Ovary (tissue), 9 donors: ENCODE data around the gene MCUR1. TPM values are rescaled to one million over a fixed set of nuclear protein-coding genes. Genes with fewer than 3 reads are reported as not detected.
"Not testable (repeated sequence)": the region's sequence is repeated elsewhere in the genome, so short reads cannot be mapped to it uniquely, and the experiment has no call there.

Experiments
- DNase-seq, 5 donors: peaks; one replicate each; pipeline ENCODE4 v3.0.0-alpha.2; 2019 to 2020
- H3K27ac ChIP-seq, 2 donors: fragments of 200-600 bp; one replicate each; pipeline versions ENCODE4 v1.5.1 to v1.8.0; 2019 to 2022
- H3K27me3 ChIP-seq: fragments of 200-600 bp; one replicate; pipeline ENCODE4 v1.8.0; 2022
- H3K36me3 ChIP-seq: fragments of 200-600 bp; sonication (generic); one replicate; pipeline ENCODE4 v1.5.1; 2019
- H3K4me1 ChIP-seq: one replicate; pipeline ENCODE4 v1.8.1; 2013; ENCODE audit warnings: mild to moderate bottlenecking, moderate library complexity; ENCODE audit not compliant: insufficient read depth
- H3K4me3 ChIP-seq: fragments of 200-600 bp; sonication (generic); one replicate; pipeline ENCODE4 v1.5.1; 2017
- H3K9me3 ChIP-seq, 2 donors: fragments of 200-600 bp in 1 of 2; sonication (generic) in 1 of 2; one replicate each; pipeline versions ENCODE4 v1.5.1 to v1.8.1; 2013 to 2019; ENCODE audit warnings: mild to moderate bottlenecking in 1 of 2, moderate library complexity in 1 of 2
- CTCF ChIP-seq, 3 donors: fragments of 450-650 bp in 2 of 3; fragments of 200-600 bp in 1 of 3; IDR thresholded peaks; one replicate each; pipeline versions ENCODE4 v1.5.1 to v1.8.0; 2016 to 2022; ENCODE audit warnings: antibody characterized with exemption in 3 of 3, mild to moderate bottlenecking in 1 of 3
- EP300 ChIP-seq: sonication (generic); formaldehyde crosslinking; IDR thresholded peaks from one replicate; pipeline ENCODE4 v1.6.1; 2017; ENCODE audit warnings: antibody characterized with exemption
- POLR2A ChIP-seq: fragments of 450-650 bp; IDR thresholded peaks from one replicate; pipeline ENCODE4 v1.6.1; 2017; ENCODE audit warnings: antibody characterized with exemption, mild to moderate bottlenecking, moderate library complexity
- WGBS, 3 donors: extraction: QIAGEN DNeasy Blood & Tissue Kit in 1 of 3; methylation state at CpG; one replicate each; pipeline versions ENCODE4 v1.1.5 to v1.1.7; 2013 to 2017; 5-methylcytosine and 5-hydroxymethylcytosine counted together
- intact Hi-C, 4 donors: fragments of 100-400 bp; cut with DNase I; formaldehyde crosslinking; loops; one replicate each; pipeline versions ENCODE4 v1.11.0 to v1.15.1; 2022 to 2023
- polyA plus RNA-seq, 2 donors: library from polyadenylated mRNA; stranded (reverse); fragments of 200-250 nt in 1 of 2; fragments of 350-450 nt in 1 of 2; fragmentation: Illumina TruSeq in 1 of 2; extraction: RNeasy Lipid Tissue Mini Kit (QIAGEN cat#74804) in 1 of 2; gene quantifications; one replicate each; pipeline ENCODE4 v1.2.3, GENCODE V29; 2013 to 2014
- total RNA-seq, 7 donors: library from RNA; depleted of rRNA in 2 of 7; stranded (reverse); fragments of >200 nt in 2 of 7; fragmentation: NEBNext Ultra II Directional in 3 of 7; extraction: Animal tissue kit (Norgen Biotek cat#: 25700) in 3 of 7; gene quantifications; one replicate each; pipeline versions ENCODE4 v1.1.0 to v1.2.4, GENCODE V29; 2016 to 2023
- donor health status: DM: no; HTN: no; CAD: no; lungs with moderate emphysema.
- donor health status: DM: no; HTN: no; CAD: no.
- donor health status: Bipolar disorder and iron deficiency.
- donor health status: DM: yes; HTN: yes; CAD: no.
- donor health status: DM: no; HTN: no; CAD: no.
- donor health status: DM: yes; HTN: yes; CAD: no.

The MCUR1 gene
- total and polyA plus RNA-seq, 9 donors: 5.1 to 20.0 (median 9.3) TPM

GRCh38 chr6:13854716-13855250 lies 40.4 kb upstream of the MCUR1 start:
- Histone ChIP-seq H3K27ac (no peak overlapping the region), H3K36me3 (no peaks in the 10 kb centered on the region), H3K27me3 (no peaks in the 10 kb centered on the region), H3K4me3 (no peak overlapping the region), H3K9me3 (no peaks in the 10 kb centered on the region), H3K4me1 (peaks cover 1% of the 10 kb centered on the region)
- intact Hi-C loops: no loop called here
- 89 to 95% (median 95%) methylated on average over 32 to 34 of the region's 34 CpGs for WGBS, 3 donors
- no peak for TF ChIP-seq CTCF (IDR thresholded peaks at IDR 0.05)
- TF ChIP-seq POLR2A: no peak
- TF ChIP-seq EP300: no peak
- no peak for DNase-seq

DNA sequence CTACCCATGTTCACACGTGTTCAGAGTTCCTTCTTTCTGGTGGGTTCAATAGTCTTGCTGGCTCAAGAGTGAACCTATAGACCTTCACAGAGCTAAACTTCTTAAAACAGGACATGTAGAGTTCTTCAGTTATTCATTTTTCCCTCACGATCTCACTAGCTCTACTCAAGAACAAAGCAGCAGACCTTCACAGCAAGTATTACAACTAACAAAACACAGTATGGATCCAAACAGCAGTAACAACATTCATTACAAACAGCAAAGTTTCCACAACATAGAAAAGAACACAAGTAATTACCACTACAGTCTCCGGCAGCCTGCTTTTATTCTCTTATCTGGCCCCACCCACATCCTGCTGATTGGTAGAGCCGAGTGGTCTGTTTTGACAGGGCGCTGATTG lies 39.5 kb upstream of the MCUR1 start:
- 79 to 85% (median 84%) methylated on average over 5 of the region's 5 CpGs for WGBS, 3 donors
- no peak for DNase-seq
- intact Hi-C loops: no loop called here
- TF ChIP-seq POLR2A (no peak), EP300 (no peak), CTCF (IDR thresholded peaks at IDR 0.05) (no peak)
- Histone ChIP-seq H3K27ac (no peak overlapping the region), H3K36me3 (no peaks in the 10 kb centered on the region), H3K4me1 (no peaks in the 10 kb centered on the region), H3K9me3 (no peaks in the 10 kb centered on the region), H3K4me3 (no peak overlapping the region), H3K27me3 (no peaks in the 10 kb centered on the region)

DNA sequence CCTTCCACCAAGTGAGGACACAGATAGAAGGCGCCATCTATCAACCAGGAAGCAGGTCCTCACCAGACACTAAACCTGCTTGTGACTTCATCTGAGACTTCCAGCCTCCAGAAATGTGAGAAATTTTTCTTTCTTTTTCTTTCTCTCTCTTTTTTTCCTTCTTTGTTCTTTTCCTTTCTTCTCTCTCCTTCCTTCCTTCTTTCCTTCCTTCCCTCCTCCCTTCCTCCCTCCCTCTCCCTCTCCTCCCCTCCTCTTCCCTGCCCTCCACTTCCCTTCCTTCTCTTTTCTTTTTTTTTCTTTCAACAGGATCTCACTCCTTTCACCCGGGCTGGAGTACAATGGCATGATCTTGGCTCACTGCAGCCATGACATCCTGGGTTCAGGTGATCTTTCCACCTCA lies 37.4 kb upstream of the MCUR1 start:
- no peaks in the 10 kb centered on the region for H3K36me3 ChIP-seq
- intact Hi-C loops: no loop called here
- TF ChIP-seq POLR2A (no peak), EP300 (no peak), CTCF (IDR thresholded peaks at IDR 0.05) (no peak)
- H3K27me3 ChIP-seq: no peaks in the 10 kb centered on the region
- H3K27ac ChIP-seq: no peak overlapping the region
- 78 to 88% (median 81%) methylated on average over 2 of the region's 2 CpGs for WGBS, 3 donors
- H3K9me3 ChIP-seq: no peaks in the 10 kb centered on the region
- no peak for DNase-seq
- H3K4me1 ChIP-seq: peaks cover 1% of the 10 kb centered on the region
- no peak overlapping the region for H3K4me3 ChIP-seq

DNA sequence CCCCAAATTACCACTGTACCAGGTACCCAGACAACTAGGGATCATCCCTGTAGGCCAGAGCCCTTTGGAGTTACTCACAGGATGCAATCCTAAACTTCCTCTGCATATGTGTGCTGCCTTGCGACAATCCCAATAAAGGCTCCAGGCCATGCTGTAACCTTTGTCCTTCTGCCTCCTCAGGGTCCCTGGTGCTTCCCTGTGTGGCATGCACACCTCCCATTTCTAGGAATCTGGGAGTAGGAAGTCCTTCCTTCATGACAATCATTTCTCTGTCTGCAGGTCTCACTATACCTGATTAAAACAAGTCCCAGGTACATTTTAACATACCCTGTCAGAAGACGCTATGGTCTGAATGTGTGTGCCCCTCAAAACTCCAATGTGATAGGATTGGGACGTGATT lies 37.0 kb upstream of the MCUR1 start:
- WGBS, 3 donors: 93 to 98% (median 98%) methylated on average over 3 of the region's 3 CpGs
- TF ChIP-seq EP300: no peak
- no peak for TF ChIP-seq POLR2A
- no peak for TF ChIP-seq CTCF (IDR thresholded peaks at IDR 0.05)
- intact Hi-C loops: no loop called here

DNA sequence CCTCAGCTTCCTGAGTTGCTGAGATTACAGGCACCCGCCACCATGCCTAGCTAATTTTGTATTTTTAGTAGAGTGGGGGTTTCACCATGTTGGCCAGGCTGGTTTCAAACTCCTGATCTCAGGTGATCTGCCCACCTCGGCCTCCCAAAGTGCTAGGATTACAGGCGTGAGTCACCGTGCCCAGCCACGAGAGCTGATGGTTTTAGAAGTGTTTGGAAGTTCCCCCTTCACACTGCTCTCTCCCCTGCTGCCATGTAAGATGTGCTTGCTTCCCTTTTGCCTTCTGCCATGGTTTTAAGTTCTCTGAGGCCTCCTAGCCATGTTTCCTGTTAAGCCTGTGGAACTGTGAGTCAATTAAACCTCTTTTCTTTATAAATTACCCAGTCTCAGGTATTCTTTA lies 36.3 kb upstream of the MCUR1 start:
- H3K36me3 ChIP-seq, intact Hi-C loops, H3K9me3 ChIP-seq, DNase-seq, H3K4me3 ChIP-seq, H3K27ac ChIP-seq, H3K27me3 ChIP-seq, H3K4me1 ChIP-seq: not testable (repeated sequence)
- 94 to 99% (median 99%) methylated on average over 5 of the region's 5 CpGs for WGBS, 3 donors

More for the DNA sequence above, 37.0 kb upstream of the MCUR1 start:
- Histone ChIP-seq H3K27me3 (no peaks in the 10 kb centered on the region), H3K9me3 (no peaks in the 10 kb centered on the region), H3K27ac (no peak overlapping the region), H3K4me3 (no peak overlapping the region), H3K4me1 (peaks cover 1% of the 10 kb centered on the region), H3K36me3 (no peaks in the 10 kb centered on the region)
- DNase-seq: no peak
